Measurements from ENCODE around the gene FXR1.

The FXR1 gene

DNA sequence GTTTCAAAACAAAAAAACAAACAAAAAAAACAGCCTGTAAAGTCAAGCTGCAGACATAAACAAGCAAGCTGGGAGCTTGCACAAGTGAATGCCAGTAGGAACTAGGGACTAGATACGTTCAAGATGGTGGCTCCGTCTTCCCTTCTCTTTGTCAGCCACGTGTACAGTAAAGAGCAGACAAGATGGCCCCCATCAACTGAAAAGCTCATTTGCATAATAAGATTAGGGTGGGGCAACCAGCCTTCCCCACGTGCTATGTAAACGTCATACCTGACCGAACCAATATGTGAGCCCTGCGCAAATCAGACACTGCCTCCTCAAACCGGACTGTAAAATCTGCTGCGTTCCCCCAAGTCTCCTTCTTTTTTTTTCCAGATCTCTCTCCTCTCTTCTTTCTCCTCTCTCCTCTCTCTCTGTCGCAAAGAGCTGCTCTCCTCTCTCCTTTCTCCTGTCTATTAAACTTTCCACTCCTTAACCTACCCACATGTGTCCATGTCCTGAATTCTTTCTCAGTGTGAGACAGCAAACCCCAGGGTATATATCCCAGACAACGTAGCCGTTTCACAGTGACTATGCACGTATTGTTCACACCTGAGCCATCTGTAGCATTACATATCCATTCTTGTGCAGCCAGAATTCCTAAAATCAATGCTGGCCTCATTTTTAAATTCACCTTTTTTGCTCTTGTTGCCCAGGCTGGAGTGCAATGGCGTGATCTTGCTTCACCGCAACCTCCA is 31.2 kb upstream of the FXR1 start:
- no peak for TF ChIP-seq REST (IDR thresholded peaks at IDR 0.05; ENCODE audit: insufficient read depth in 1 of 2, low read depth in 2 of 2, low read length in 2 of 2)
- TF ChIP-seq POLR2AphosphoS5 (IDR thresholded peaks at IDR 0.05; ENCODE audit: low read depth, low read length) = no peak
- no peak for TF ChIP-seq FOXP2 (optimal IDR thresholded peaks at IDR 0.05; ENCODE audit: borderline replicate concordance, extremely low read depth, extremely low read length, insufficient read depth)
- no peak for TF ChIP-seq TAF1 (IDR thresholded peaks at IDR 0.05; ENCODE audit: borderline replicate concordance, insufficient read depth, low read length)
- TF ChIP-seq SIN3A (IDR thresholded peaks at IDR 0.05; ENCODE audit: borderline replicate concordance, insufficient read depth, low read length) = no peak

GRCh38 chr3:180882115-180882514 is 30.4 kb upstream of the FXR1 start:
- TF ChIP-seq POLR2AphosphoS5 (IDR thresholded peaks at IDR 0.05; ENCODE audit: low read depth, low read length) (no peak), FOXP2 (optimal IDR thresholded peaks at IDR 0.05; ENCODE audit: borderline replicate concordance, extremely low read depth, extremely low read length, insufficient read depth) (no peak), TAF1 (IDR thresholded peaks at IDR 0.05; ENCODE audit: borderline replicate concordance, insufficient read depth, low read length) (no peak), REST (IDR thresholded peaks at IDR 0.05; ENCODE audit: insufficient read depth in 1 of 2, low read depth in 2 of 2, low read length in 2 of 2) (no peak), SIN3A (IDR thresholded peaks at IDR 0.05; ENCODE audit: borderline replicate concordance, insufficient read depth, low read length) (no peak)

DNA sequence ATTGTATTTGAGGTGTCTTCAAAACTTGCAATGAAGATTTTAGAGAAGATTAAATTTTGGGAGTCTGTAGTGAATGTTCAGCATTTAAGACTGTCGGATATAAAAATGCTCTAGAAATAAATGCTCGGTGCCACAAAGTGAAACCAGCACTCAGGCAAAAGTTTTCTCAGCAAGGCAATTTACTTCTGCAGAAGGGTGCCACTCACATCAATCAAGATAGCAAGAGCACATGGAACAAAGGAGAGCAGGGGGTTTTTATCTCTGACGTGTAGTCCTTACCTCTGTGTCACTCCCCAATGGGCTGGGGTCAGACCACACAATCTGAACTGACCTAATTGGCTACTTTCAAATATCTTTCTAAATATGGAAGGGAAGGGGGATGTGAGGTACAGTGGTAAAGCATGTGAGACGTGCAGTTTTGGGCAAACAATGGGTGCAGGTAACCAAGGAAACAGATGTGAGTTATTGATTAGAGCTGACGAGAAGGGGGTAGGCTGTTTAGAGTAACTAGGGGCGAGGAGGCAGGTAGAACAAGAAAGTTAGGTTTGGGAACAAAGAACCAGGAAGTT is 23.4 kb upstream of the FXR1 start:
- TF ChIP-seq TAF1 (IDR thresholded peaks at IDR 0.05; ENCODE audit: borderline replicate concordance, insufficient read depth, low read length) (no peak), FOXP2 (optimal IDR thresholded peaks at IDR 0.05; ENCODE audit: borderline replicate concordance, extremely low read depth, extremely low read length, insufficient read depth) (no peak), REST (IDR thresholded peaks at IDR 0.05; ENCODE audit: insufficient read depth in 1 of 2, low read depth in 2 of 2, low read length in 2 of 2) (no peak), POLR2AphosphoS5 (IDR thresholded peaks at IDR 0.05; ENCODE audit: low read depth, low read length) (no peak), SIN3A (IDR thresholded peaks at IDR 0.05; ENCODE audit: borderline replicate concordance, insufficient read depth, low read length) (no peak)

- no peak for TF ChIP-seq TAF1 (IDR thresholded peaks at IDR 0.05; ENCODE audit: borderline replicate concordance, insufficient read depth, low read length)
- TF ChIP-seq SIN3A (IDR thresholded peaks at IDR 0.05; ENCODE audit: borderline replicate concordance, insufficient read depth, low read length) = no peak
- no peak for TF ChIP-seq REST (IDR thresholded peaks at IDR 0.05; ENCODE audit: insufficient read depth in 1 of 2, low read depth in 2 of 2, low read length in 2 of 2)
- no peak for TF ChIP-seq POLR2AphosphoS5 (IDR thresholded peaks at IDR 0.05; ENCODE audit: low read depth, low read length)
- TF ChIP-seq FOXP2 (optimal IDR thresholded peaks at IDR 0.05; ENCODE audit: borderline replicate concordance, extremely low read depth, extremely low read length, insufficient read depth) = no peak
Observed at GRCh38 chr3:180898572-180898971, 13.9 kb upstream of the FXR1 start.
